Ishikawa (cell line): ENCODE measurements around the gene CLDND1.

Experiments
- CEBPB ChIP-seq: IDR thresholded peaks from 2 replicates; pipeline ENCODE4 v1.6.1; 2012
- CREB1 ChIP-seq: IDR thresholded peaks from 2 replicates; pipeline ENCODE4 v1.6.1; 2012; ENCODE audit warnings: low read depth
- EGR1 ChIP-seq: IDR thresholded peaks from 2 replicates; pipeline ENCODE4 v1.6.1; 2012
- EP300 ChIP-seq: IDR thresholded peaks from 2 replicates; pipeline ENCODE4 v1.6.1; 2012; ENCODE audit warnings: borderline replicate concordance
- FOXM1 ChIP-seq: IDR thresholded peaks from 2 replicates; pipeline ENCODE4 v1.6.1; 2012; ENCODE audit warnings: low read depth, borderline replicate concordance
- MAX ChIP-seq: IDR thresholded peaks from 2 replicates; pipeline ENCODE4 v1.6.1; 2012
- NFIC ChIP-seq: IDR thresholded peaks from 2 replicates; pipeline ENCODE4 v1.6.1; 2012
- RAD21 ChIP-seq: IDR thresholded peaks from 2 replicates; pipeline ENCODE4 v1.6.1; 2012; ENCODE audit warnings: low read depth
- REST ChIP-seq: IDR thresholded peaks from 2 replicates; pipeline ENCODE4 v1.6.1; 2012; ENCODE audit warnings: low read depth, mild to moderate bottlenecking
- TAF1 ChIP-seq: IDR thresholded peaks from 2 replicates; pipeline ENCODE4 v1.6.1; 2012; ENCODE audit warnings: low read depth, mild to moderate bottlenecking
- TCF12 ChIP-seq: IDR thresholded peaks from 2 replicates; pipeline ENCODE4 v1.6.1; 2012; ENCODE audit warnings: low read depth
- TEAD4 ChIP-seq: IDR thresholded peaks from 2 replicates; pipeline ENCODE4 v1.6.1; 2012
- USF1 ChIP-seq: IDR thresholded peaks from 2 replicates; pipeline ENCODE4 v1.6.1; 2012
- YY1 ChIP-seq: IDR thresholded peaks from 2 replicates; pipeline ENCODE4 v1.6.1; 2012; ENCODE audit warnings: low read depth
- ZBTB7A ChIP-seq: IDR thresholded peaks from 2 replicates; pipeline ENCODE4 v1.6.1; 2012; ENCODE audit warnings: low read depth

Gene CLDND1

GRCh38 chr3:98531622-98532274 lies 9.0 kb upstream of the CLDND1 start, which contains the start of gene GPR15:
TSS of gene GPR15 (plus strand) at chr3:98531978. CDS start at chr3:98532034, 56 bp downstream.
- TF ChIP-seq EP300 (no peak), TEAD4 (no peak)

GRCh38 chr3:98530676-98531075 lies 8.0 kb upstream of the CLDND1 start:
- TF ChIP-seq TAF1 (no peak), EP300 (no peak), RAD21 (no peak), NFIC (no peak), TCF12 (no peak), TEAD4 (no peak), USF1 (no peak), EGR1 (no peak), MAX (no peak), YY1 (no peak), FOXM1 (no peak), ZBTB7A (no peak), REST (no peak)

GRCh38 chr3:98529856-98530459 lies 7.3 kb upstream of the CLDND1 start:
- no peak for TF ChIP-seq EGR1
- no peak for TF ChIP-seq NFIC
- no peak for TF ChIP-seq ZBTB7A
- no peak for TF ChIP-seq EP300
- TF ChIP-seq CEBPB, result no peak
- no peak for TF ChIP-seq TEAD4
- TF ChIP-seq YY1, result no peak

- TF ChIP-seq USF1 (no peak), CREB1 (no peak), EP300 (no peak), ZBTB7A (no peak), TEAD4 (no peak), MAX (no peak), YY1 (no peak), REST (no peak), RAD21 (no peak), TAF1 (no peak), TCF12 (no peak), FOXM1 (no peak), NFIC (no peak), CEBPB (no peak)
These were observed 6.0 kb upstream of the CLDND1 start for GRCh38 chr3:98528474-98529346.

GRCh38 chr3:98525494-98525893 lies 2.8 kb upstream of the CLDND1 start:
- TF ChIP-seq TEAD4 (no peak), CREB1 (no peak), YY1 (no peak), NFIC (no peak), CEBPB (no peak), USF1 (no peak), ZBTB7A (no peak), REST (no peak), TCF12 (no peak), EP300 (no peak), TAF1 (no peak), RAD21 (no peak), FOXM1 (no peak), MAX (no peak), EGR1 (no peak)
